Uterus (tissue), 2 donors: ENCODE data around the gene KCNG2.

Source experiments
- POLR2A ChIP-seq, 2 donors: fragments of 450-650 bp; IDR thresholded peaks; one replicate each; pipeline ENCODE4 v1.6.1; 2016; ENCODE audit warnings: antibody characterized with exemption in 2 of 2, mild to moderate bottlenecking in 1 of 2, moderate library complexity in 1 of 2
- TF ChIP-seq, protein P1 (sequence below), 4 experiments: fragments of 200-600 bp in 2 of 4; fragments of 450-650 bp in 2 of 4; sonication (generic) in 2 of 4; IDR thresholded peaks; one replicate each; pipeline ENCODE4 v1.5.1; 2016 to 2019; ENCODE audit warnings: antibody characterized with exemption in 4 of 4, mild to moderate bottlenecking in 2 of 4, moderate library complexity in 1 of 4

DNA sequence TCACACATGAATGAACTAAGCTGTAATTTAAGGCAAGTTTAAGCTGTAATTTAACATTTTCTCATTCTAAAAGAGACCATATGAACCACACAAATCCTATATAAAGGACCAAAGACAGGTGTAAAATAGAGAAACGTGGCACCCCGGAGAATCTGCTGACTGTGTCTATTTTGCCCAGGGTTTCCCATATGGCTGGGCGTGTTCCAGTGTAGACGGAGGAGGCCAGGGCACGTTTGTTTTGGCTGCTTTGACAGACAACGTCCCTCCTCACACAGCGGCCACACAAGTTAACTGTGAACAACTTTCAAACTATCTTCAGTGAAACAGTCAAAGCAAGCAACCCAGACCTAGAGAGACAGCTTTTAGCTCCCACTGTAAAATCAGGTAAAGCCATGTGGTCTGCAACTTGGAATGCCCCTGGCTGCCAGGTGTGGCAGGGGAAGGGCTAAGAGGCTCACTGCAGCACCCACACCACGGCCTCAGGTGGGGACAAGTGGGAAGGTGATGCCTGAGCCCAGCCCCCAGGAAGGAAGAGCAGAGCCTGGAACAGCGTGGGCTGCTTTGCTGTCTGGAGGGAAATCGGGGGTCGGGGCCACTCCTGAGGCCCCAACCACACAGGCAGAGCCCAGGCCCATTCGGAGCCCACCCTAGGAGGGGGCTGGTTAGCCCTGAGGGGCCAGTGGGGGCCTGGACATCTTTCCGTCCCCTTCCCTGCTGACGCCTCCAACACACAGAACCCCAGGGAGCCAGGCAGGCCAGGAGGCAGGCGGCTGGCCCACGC lies 113.0 kb downstream of the KCNG2 start:
- TF ChIP-seq POLR2A (IDR thresholded peaks at IDR 0.05), result no peak
- TF ChIP-seq, protein P1, sequence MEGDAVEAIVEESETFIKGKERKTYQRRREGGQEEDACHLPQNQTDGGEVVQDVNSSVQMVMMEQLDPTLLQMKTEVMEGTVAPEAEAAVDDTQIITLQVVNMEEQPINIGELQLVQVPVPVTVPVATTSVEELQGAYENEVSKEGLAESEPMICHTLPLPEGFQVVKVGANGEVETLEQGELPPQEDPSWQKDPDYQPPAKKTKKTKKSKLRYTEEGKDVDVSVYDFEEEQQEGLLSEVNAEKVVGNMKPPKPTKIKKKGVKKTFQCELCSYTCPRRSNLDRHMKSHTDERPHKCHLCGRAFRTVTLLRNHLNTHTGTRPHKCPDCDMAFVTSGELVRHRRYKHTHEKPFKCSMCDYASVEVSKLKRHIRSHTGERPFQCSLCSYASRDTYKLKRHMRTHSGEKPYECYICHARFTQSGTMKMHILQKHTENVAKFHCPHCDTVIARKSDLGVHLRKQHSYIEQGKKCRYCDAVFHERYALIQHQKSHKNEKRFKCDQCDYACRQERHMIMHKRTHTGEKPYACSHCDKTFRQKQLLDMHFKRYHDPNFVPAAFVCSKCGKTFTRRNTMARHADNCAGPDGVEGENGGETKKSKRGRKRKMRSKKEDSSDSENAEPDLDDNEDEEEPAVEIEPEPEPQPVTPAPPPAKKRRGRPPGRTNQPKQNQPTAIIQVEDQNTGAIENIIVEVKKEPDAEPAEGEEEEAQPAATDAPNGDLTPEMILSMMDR (IDR thresholded peaks at IDR 0.05), result no peak
